ENCODE measurements around the gene CINP.
"Not testable (repeated sequence)": the region's sequence is repeated elsewhere in the genome, so short reads cannot be mapped to it uniquely, and the experiment has no call there.

Gene CINP

GRCh38 chr14:102316338-102316742, 46.4 kb downstream of the CINP start:
- in situ Hi-C loops (cut with HindIII; ENCODE audit: low sequenced_read_pairs): loop anchor here (25.0 kb wide), 1 partner anchor 229 kb away; the partner anchor contains the start of gene HSP90AA1
- no peak for TF ChIP-seq CTCF (IDR thresholded peaks at IDR 0.05; ENCODE audit: low read depth, low read length, missing control alignments)
- DNase-seq (ENCODE audit: low read depth): peak; percentile 88
- H3K4me3 ChIP-seq (ENCODE audit: low read depth, low read length): peak overlapping the region; percentile 50

- in situ Hi-C loops (cut with HindIII; ENCODE audit: low sequenced_read_pairs): loop anchor here (25.0 kb wide), 1 partner anchor 228 kb away; the partner anchor contains the start of gene HSP90AA1
- H3K4me3 ChIP-seq (ENCODE audit: low read depth, low read length): no peak overlapping the region
- no peak for TF ChIP-seq CTCF (IDR thresholded peaks at IDR 0.05; ENCODE audit: low read depth, low read length, missing control alignments)
- DNase-seq (ENCODE audit: low read depth): no peak
Measured at GRCh38 chr14:102315121-102315520, 47.6 kb downstream of the CINP start.

GRCh38 chr14:102314242-102315011, 48.3 kb downstream of the CINP start:
- in situ Hi-C loops (cut with HindIII; ENCODE audit: low sequenced_read_pairs): loop anchor here (25.0 kb wide), 1 partner anchor 227 kb away; the partner anchor contains the start of gene HSP90AA1
- H3K4me3 ChIP-seq (ENCODE audit: low read depth, low read length): peak overlapping the region; percentile 34
- TF ChIP-seq CTCF (IDR thresholded peaks at IDR 0.05; ENCODE audit: low read depth, low read length, missing control alignments): peak; percentile 78
- DNase-seq (ENCODE audit: low read depth): peak; percentile 60

GRCh38 chr14:102304611-102305506, 57.8 kb downstream of the CINP start, which contains the start of gene MOK:
Gene MOK (minus strand): TSS chr14:102305164. CDS start chr14:102304968, 196 bp downstream.
- in situ Hi-C loops (cut with HindIII; ENCODE audit: low sequenced_read_pairs): loop anchor here (25.0 kb wide), 1 partner anchor 218 kb away; the partner anchor contains the start of gene HSP90AA1
- no peak for TF ChIP-seq CTCF (IDR thresholded peaks at IDR 0.05; ENCODE audit: low read depth, low read length, missing control alignments)
- peak within 1 kb of the TSS; percentile 65 for H3K4me3 ChIP-seq (ENCODE audit: low read depth, low read length)
- peak; percentile 93 for DNase-seq (ENCODE audit: low read depth)

- no peak for TF ChIP-seq CTCF (IDR thresholded peaks at IDR 0.05; ENCODE audit: low read depth, low read length, missing control alignments)
- H3K4me3 ChIP-seq (ENCODE audit: low read depth, low read length): peak overlapping the region; percentile 15
- in situ Hi-C loops (cut with HindIII; ENCODE audit: low sequenced_read_pairs): loop anchor here (25.0 kb wide), 1 partner anchor 216 kb away; the partner anchor contains the start of gene HSP90AA1
- no peak for DNase-seq (ENCODE audit: low read depth)
Measured at GRCh38 chr14:102303664-102304063, 59.0 kb downstream of the CINP start.

- in situ Hi-C loops (cut with HindIII; ENCODE audit: low sequenced_read_pairs); H3K4me3 ChIP-seq (ENCODE audit: low read depth, low read length); DNase-seq (ENCODE audit: low read depth): not testable (repeated sequence)
Measured at GRCh38 chr14:102298303-102299070, 64.2 kb downstream of the CINP start.

All from astrocyte of the cerebellum (primary cell).